GM21360 (cell line): Measurements from ENCODE around the gene PRXL2A.

Experiments used
- ATAC-seq: cut with Tn5 transposase; IDR thresholded peaks from one replicate; pipeline ENCODE4 v1.9.1; 2021; ENCODE audit warnings: mild to moderate bottlenecking, moderate library complexity; ENCODE audit not compliant: unreplicated experiment

PRXL2A gene

DNA sequence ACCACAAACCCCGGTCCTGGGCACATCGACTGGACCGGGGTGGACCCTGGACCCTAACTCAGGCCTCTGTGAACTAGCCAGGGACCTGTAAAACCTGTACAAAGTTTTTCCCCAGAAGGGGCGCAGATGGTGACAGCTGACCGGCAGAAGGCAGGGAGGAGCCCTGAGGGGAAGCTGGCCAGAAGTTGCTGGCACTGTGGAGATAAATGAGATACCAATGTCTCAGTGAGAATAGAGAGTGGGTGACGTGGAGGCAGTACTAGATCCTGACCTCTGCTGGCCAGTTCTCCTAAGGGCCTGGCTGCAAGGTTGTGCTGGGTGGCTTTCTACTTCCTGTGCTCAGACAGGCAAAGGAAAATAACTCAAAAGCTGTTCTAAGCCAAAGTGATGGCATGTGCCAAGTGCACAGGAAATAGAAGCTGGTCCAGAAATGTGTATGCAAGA is 35.2 kb downstream of the PRXL2A start:
- no peak for ATAC-seq

GRCh38 chr10:80444124-80444523 is 35.8 kb downstream of the PRXL2A start:
- no peak for ATAC-seq

DNA sequence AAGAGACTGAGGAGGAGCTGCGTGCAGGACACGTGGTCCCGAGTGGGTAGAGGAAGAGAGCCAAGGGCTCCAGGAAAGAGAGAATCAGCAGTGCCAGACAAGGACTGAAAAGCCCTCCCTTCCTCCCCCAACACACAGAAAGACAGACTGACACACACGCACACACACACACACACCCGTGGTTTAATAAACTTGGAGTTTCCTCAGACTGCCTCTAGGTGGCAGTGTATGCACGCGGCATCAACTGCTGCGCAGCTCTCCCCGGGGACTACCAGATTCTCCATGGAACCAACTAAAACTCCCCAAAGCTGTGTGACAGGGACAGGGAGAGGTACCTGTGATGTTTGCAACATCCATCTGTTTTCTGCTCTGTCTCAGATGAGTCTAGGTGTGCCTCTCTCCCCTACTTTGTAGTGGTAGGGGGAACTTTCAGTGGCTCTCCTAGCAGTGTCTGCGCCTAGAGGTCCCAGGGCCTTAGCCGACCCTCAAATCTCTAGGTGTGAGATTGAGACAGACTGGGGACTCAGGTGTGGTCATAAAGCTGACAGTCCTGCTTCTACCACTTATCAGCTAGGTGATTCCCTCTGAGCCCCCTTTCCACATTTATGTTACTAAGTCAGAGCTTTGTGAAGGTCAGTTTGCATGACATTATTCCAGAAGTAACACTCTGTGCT is 36.4 kb downstream of the PRXL2A start:
- ATAC-seq = peak; percentile 55

- no peak for ATAC-seq
Observed at GRCh38 chr10:80447436-80448190, 39.3 kb downstream of the PRXL2A start.

DNA sequence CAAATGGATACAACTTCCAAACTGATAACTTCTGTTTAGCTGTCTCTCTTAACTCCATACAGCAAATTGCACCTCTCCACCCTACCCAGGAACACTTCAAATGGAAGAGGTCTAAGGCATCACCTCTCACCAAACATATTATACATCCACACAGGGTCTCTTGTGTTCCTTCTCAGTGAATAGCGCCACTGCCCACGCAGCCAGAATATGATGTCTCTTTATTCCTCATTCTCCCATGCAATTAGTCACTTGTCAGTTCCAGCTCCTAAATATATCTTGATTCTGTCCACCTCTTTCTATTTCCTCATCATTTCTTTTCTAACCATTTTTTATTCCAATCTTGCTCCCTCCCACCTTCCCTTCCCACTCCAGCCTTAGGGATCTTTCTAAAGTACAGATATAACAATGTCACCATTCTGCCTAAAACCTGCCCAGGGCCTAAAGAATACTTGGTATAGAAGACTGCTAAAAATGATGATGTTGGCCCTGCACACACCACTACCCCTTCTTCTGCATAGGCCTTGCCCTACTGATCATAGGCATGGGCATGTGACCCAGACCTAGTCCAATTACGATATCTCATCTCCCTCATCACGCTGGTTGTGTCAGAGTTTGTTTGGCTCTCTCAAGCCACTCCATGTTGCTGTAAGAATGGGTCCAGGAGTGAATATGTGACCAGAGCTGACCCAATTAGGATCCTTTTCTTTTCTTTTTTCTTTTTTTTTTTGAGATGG is 40.0 kb downstream of the PRXL2A start:
- no peak for ATAC-seq

GRCh38 chr10:80449520-80449919 is 41.2 kb downstream of the PRXL2A start:
- ATAC-seq = no peak

DNA sequence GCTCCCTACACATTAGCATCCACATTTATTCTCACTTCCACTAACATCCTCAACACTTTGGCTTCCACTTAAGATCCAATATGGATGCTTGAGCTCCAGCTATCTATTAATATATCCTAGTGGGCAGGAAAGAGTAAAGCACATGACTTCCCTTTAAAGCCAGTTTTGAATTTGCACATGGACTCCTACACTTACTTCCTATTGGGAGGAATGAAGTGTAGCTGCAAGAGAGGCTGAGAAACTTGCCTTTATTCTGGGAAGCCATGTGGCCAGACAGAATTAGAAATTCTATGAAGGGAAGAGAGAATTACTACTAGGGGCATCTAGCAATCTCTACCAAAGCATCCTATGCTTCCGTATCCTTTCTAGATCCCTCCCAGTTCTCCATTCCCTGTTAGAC is 42.8 kb downstream of the PRXL2A start:
- ATAC-seq = no peak

- no peak for ATAC-seq
Observed at GRCh38 chr10:80452069-80452468, 43.7 kb downstream of the PRXL2A start.

GRCh38 chr10:80452640-80453039 is 44.3 kb downstream of the PRXL2A start:
- ATAC-seq = no peak

- no peak for ATAC-seq
Observed at GRCh38 chr10:80453056-80453841, 44.9 kb downstream of the PRXL2A start.

DNA sequence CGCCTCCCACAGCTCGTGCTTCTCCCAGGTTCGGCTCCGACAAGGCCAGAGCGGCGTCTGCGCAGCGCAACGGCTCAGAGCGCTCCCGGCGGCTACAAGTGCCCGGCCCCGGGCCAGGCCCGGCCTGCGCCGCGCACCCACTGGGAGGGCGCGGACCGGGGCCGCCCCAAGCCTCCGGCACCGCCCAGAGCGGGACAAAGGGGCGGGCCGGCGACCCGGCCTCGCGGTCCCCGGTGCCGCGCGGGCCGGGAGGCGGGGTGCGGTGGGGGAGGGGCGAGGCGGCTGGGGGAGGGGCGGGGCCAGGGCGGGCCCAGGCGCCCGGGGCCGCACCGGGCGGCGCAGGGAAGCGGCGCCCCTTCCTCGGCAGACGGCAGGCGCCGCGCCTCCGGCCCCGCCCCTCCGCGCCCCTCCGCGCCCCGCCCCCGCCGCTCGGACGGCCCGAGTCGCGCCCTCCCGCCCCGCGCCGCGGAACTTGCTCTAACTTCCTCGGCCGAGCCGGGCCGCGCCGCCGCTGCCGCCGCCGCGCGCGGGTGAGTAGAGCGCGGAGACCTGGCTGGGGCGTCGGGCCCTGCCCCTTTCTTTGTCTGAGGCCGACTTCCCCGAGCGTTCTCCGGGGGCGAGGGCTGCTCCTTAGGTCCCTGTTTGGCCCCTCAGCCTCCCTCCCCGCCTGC is 45.6 kb downstream of the PRXL2A start, which contains the start of gene TSPAN14:
Gene TSPAN14, plus strand, starts transcription at position 469 of the 671 bp plus-strand sequence. CDS start 34,924 bp downstream, outside the sequence.
- peak; percentile 63 for ATAC-seq

DNA sequence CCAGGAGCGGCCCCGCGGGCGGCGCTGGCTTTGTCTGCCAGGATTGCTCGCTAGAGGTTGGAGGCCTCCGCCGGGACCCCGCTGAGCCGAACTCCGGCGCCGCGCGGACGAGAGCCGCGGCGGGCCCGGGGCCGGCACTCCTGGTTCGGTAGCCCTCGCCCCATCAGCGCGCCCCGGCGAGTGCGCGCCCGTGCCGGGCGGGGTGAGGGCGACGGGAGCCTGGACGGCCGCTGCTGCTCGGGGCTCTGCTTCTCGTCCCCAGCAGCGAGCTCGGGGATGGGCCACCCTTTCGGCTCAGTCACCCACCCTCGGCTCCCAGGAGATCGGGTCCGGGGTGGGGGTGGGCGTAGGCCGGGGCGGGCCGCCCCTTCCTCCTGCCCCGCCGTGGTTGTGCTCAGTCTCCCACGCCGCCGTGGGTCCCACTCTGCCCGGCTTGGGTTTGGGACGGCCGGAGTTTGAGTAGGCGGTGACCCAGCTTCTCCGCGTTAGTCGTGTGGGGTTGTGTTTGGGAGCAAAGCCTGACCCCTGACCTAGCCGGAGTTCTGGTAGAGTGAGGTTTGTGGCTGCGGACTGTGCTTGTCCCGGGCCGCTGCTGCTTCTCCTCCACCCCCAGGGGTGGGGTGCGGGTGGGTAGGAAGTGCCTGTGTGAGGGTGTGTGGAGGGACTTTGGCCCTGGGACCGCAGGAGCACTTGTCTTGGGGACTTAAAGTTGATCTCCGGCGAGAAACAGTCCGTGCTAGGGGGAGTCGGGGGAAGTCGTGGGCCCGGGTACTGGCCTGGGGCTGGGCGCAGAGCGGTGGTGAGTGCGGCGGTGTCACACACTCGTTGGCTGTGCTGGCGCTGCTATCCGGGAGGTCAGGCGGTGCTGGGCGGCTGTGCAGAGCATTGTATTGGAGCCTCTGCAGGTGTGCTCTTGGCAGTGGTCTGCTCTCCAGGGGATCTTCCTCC is 46.4 kb downstream of the PRXL2A start:
- ATAC-seq = peak; percentile 11

GRCh38 chr10:80455461-80456349 is 47.4 kb downstream of the PRXL2A start:
- ATAC-seq = no peak

GRCh38 chr10:80457554-80458262 is 49.4 kb downstream of the PRXL2A start:
- no peak for ATAC-seq

- no peak for ATAC-seq
Observed at GRCh38 chr10:80458263-80458625, 49.9 kb downstream of the PRXL2A start.

- ATAC-seq = no peak
Observed at GRCh38 chr10:80458638-80459037, 50.3 kb downstream of the PRXL2A start.

DNA sequence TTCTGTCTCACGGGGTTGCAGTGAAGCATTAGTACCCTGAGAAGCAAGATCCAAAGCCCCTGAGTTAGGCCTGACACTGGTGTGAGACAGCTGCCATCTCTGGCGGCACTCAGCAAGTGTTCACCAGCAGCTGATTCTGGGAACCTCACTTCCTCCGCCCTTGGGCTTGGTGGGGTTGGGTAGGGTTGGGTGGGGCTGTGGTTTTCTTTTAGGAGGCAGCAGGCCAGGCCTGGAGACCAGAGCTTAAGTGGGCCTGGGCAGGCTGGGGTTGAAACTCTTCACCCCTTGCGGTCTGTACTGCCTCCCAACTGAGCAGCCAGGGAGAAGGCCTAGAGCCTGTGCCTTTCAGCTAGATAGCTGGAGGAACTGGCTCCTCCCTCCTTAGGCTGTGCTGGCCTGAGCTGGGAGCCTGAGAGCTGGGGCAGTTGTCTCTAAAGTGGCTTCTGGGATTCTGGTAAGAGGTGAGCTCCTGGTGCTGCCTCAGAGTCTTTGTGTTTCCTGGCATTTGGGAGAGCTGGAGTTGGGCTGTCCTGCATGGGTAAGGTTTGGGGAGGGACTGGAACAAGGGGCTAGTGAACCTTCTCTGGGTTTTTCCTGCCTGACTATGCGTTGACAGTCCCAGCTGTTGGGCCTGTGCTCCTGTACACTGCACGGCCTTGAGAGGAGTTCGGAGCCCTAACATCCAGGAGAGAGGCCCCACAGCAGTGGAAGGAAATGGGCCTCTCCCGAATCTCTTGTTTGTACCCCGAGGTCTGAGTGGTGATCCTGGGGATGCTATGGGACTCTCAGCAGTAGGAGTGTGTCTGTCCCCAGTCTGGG is 50.9 kb downstream of the PRXL2A start:
- ATAC-seq = peak; percentile 39
